GM19328 (cell line): ENCODE measurements around the gene MIX23.

Experiments used
- ATAC-seq: cut with Tn5 transposase; IDR thresholded peaks from one replicate; pipeline ENCODE4 v1.9.1; 2021; ENCODE audit warnings: mild to moderate bottlenecking, moderate library complexity; ENCODE audit not compliant: unreplicated experiment

Gene MIX23

DNA sequence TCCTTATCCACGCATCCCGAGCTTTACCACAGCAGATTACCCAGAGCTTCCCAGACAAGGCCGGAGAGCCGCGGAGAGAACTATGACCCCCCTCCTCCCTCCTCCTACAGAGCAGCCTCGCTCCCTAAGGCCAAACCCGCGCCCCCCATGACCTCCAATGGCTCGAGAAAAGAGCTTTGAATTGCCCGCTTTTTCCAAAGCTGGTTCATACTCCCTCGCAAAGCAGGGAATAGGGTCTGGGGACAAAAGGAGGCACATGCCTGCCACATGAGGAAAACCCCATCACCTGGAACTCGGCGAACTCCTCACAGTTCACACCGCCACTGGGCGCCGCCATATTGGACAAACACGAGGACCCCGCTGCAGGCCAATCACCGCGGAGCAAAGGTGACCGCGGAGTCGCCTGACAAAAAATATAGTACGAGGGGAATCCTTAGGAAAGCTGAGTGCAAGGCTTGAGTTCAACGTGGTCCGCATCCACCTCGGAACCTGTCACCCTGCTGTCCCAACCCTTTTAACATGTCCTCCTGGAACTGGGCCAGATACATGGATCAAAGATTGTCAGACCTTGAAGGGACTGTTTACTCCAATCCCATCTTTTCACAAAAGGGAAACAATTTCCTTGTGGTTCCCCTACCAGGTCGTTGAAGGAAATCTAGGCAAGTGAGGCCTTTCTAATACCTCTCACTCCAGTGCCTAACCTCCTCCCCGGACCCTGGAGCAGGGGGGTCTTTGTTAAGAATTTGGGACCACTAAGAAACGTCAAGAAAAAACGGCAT is at the start of gene MIX23:
Gene MIX23, minus strand, starts transcription at position 344 of the 779 bp plus-strand sequence. Its CDS starts 7 bp downstream, at position 337.
- no peak for ATAC-seq

DNA sequence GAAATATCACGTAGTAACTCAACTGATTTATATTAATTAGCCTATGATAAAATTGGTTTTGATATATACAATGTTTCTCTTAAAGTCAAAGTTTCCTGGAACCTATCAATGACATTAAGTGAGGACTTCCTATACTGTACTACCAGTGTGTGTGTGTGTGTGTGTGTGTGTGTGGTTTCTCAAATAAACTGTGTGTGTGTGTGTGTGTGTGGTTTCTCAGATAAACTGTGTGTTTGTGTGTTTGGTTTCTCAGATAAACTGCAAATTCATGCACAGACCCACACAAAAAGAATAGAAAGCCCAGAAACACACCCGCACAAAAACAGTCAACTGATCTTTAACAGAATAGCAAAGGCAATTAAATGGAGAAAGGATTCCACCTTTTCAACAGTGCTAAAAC is 47.3 kb upstream of the MIX23 start:
- no peak for ATAC-seq

DNA sequence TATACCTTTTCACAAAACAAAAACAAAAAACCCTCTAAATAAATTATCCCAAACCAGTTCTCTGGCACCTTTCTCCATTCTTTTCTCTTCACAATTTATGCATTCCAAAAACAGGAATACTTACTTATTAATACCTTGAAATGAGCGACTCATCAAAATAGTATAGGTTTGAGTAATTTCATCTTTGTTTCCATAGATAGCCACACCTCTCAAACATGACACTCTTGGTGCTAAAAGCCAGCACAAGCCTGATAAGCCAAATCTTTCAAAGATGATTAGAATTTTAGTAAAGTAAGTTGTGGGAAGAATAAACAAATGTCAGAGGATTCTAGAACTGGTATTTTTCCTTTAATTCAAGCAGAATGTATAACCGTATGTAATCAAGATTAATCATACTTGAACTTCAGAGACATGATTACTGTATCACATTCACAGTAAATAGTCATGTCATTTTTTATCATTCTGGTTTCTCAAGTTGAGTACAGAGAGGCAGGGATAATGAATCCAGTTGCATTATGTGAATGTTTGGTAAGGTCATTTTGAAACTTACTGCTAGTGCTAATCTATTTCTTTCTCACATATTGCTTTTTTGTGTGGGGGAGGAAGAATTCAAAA is 44.9 kb upstream of the MIX23 start:
- no peak for ATAC-seq

DNA sequence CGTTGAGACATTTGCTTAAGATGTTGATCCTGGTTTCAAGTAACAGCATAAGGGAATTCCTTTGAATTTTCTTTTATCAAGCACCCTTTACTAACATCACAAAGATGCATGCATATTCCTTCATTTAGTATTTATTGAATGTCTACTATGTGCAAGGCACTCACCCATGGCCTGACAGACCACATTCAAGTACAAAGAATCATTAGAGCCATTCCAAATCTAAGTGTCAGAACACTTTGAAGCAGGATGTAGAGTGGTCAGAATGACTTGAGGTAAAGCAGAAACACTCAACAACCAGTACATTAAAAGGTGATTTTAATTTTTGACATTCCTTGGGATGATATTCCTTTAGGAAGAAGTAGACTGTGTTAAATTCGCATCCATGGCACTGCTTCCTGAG is 38.8 kb upstream of the MIX23 start:
- no peak for ATAC-seq

DNA sequence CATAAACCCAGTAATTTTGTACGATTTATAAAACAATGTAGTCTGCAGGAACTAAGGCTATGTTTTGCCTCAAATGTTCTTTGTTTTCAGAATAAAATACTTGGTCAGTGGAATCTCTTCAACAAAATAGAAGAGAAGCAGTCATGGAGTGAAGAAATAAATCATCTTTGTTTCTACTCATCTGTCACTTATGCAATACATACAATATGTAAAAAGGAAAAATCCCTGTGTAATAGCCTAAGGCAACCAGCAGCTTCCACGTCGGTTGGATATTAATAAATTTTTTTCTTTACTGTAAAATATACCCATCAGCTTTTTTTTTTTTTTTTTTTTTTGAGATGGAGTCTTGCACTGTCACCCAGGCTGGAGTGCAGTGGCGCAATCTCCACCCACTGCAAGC is 38.1 kb upstream of the MIX23 start:
- no peak for ATAC-seq

DNA sequence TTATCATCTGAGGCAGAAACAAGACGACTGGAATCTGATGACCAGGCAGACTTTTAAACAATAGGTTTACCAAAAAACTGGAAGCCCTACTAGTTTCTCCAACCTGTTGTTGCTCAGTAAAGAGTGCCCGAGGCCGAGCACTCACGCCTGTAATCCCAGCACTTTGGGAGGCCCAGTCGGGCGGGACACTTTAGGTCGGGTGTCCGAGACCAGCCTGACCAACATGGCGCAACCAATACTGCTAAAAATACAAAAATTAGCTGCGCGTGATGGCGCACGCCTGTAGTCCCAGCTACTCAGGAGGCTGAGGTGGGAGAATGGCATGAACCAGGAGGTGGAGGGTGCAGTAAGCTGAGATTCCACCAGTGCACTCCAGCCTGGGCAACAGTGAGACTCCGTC is 33.9 kb upstream of the MIX23 start:
- no peak for ATAC-seq

DNA sequence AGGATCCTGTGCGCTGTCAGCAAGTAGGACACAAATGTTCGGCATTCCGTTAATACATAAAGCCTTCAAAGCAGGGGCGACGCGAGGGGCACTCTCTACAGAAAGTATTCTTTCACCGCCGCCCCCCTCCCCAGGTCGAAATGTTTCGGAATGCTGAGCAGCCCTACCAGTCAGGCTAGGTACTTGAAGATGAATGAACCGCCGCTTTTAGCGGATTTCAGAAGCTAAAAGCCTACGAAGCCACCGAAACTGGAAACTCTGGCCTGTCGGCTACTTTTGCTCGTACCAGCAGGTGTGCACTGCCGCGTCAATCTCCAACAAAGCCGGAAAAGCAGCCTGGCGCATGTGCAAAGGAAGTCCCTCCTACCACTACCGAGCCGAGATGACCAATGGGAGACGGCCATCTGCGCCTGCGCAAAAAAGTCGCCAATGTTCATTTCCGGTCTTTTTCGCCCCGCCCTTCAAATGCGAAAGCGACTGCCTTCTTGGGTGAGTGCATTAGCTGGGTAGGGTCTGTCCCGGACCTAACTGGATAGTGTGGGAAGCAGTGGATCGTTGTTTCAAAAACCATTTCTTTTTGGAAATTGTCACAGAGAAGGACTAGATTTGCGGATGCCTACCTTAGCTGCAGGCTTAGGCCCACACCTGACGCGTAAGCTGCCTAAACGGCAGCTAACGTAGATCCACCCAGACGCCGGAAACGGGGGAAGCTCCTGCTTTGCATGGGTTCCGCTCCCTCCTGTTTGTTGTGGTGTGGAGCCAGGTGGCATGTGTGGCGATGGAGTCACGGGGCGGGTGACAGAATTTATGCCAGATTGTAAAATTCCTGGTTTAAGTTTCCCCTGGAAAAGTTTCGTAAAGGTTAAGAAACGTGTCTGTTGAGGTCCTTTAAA is 33.0 kb upstream of the MIX23 start, which contains the start of gene WDR5B:
Gene WDR5B, minus strand, starts transcription at position 301 of the 893 bp plus-strand sequence. CDS start 534 bp downstream, outside the sequence.
- peak; percentile 83 for ATAC-seq

DNA sequence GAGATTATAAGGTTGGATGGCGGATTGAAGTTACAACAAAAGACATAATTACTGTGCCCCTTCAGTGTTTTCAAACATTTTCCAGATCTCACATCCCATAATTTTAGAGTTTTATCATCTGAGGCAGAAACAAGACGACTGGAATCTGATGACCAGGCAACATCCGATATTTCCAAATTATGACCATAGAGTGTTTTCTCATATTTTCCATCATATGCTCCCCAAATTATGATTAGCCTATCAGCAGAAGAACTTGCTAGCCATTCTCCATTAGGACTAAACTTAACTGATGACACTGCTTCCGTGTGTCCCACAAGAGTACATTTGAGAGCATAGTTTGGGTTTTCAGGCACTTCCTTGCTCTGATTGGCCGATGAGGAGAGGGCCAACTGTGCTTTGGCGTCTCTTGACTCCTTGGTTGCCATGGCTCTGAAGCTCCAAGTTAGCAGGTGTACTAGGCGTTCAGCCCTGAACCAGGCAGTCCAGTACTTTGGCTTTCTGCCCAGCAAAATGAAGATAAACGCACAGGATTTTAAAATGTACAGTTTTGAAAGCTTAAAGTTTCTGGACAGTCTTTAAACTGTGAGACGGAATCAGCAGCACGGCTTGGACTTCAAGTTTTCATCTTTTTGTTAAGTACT is 32.2 kb upstream of the MIX23 start:
- peak; percentile 50 for ATAC-seq

DNA sequence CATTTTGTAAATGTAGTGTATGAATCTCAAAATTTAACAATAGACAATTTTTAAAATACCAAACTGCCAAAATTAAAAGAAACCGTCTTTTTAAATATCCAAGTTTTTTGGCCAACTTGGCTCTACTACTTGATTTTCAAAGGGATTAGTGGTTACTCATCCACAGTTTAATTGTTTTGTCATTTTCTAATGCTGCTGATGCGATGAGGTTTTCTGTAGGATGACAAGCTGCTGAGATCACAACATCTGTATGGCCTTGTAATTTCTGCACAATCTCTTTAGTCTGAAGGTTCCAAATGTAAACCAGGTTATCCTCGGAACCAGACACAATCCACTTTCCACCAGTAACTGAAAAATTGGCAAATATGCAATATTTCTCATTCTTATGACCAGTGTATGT is 31.4 kb upstream of the MIX23 start:
- ATAC-seq: no peak

DNA sequence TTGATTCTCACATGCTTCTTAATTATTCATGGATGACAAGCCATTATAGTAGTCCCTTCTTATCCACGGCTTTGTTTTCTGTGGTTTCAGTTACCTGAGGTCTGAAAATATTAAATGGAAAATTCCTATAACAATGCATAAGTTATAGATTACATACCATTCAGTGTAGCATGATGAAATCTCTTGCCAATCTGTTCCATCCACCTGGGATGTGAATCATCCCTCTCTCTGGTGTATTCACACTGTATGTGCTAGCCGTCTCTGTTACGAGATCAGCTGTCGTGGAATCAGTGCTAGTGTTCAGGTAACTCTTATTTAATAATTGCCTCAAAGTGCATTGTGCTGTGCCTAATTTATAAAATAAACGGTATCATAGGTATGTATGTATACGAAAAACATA is 27.6 kb upstream of the MIX23 start:
- ATAC-seq: no peak

DNA sequence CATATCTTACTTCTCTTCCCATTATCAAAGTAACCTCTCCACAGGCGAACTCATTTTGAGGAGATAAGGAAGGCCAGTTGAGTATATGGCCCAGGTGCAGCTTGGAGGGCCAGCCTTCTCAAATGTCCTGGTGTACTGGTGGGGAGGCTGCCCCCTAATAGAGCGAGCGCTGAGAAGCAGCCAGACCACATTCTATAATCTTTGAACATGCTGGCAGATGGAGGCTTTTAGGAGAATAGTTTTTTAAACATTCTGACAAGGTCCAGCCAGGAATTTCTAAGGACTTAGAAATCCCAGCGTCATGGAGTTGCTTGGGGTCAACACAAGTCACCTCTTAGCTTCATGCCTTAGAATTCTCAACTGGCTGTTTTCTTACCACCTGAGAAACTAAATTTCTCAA is 27.1 kb upstream of the MIX23 start:
- no peak for ATAC-seq

DNA sequence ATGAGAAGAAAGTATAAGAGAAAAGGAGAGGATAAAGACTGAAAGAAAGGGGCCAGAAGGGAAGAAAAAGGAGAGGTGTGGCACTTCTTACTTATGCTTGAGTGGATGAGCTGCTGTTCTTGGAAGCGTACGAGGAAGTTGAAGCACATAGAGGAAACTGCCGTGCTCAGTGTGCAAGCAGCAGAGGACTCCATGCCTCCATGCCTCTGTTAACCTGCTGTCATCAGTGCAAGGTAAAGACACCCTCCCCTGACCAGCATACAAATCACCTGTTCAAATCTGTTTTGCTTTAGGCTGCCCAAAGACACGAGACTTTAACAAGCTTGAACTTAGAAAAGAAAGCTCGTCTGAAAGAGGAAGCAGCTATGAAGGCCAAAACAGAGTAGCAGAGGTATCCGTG is 26.4 kb upstream of the MIX23 start:
- ATAC-seq: no peak

DNA sequence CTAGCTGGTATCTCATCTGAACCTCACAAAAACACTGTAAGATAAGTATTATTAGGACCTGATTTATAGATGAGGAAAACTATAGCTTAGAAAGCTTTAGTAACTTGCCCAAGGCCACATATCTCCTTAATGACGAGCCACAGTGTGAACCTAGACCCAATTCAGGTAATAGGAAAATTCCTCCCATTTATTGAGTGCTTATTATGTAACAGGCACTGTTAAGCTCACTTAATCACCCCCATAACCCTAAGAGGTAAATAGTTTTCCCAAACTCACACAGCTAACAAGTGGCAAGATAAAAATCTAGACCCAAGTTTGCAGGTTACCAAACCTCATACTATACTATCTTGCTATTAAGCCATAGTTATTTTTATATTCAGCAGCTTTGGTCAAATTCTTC is 24.9 kb upstream of the MIX23 start:
- ATAC-seq: no peak

DNA sequence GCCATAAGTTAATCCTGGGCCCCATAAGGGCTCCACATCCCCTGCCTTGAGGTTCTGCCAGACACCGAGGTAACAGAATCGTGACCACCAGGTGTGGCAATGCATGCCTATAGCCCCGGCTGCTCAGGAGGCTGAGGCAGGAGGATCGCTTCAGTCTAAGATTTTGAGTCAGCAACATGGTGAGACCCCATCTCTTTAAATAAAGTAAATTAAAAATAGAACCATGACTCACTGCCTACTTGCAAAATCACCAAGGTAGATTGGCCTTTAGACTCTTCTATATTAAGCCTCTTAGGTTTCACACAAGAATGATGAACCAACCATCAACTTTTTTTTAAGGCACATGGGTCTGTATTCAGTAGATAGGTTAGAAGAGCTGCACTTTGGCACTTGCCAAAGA is 23.2 kb upstream of the MIX23 start:
- no peak for ATAC-seq

DNA sequence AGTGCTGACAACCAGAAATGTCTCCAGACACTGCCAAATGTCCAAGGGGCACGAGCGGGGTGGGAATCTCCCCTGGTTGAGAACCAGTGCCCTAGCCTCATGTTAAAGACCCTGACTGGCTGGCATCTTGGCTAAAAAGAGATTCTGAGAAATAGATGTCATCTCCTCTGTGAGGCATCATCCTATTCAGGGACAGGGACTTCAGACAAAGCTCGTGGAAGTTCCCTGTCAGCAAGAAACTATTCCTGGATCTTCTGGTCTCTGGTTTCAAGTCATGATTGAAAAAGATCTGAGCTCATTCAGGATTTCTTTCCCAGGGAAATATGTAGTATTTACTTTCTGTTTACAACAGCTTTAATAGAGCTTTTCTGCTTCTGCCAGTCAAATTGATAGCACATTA is 22.0 kb upstream of the MIX23 start:
- ATAC-seq: no peak

DNA sequence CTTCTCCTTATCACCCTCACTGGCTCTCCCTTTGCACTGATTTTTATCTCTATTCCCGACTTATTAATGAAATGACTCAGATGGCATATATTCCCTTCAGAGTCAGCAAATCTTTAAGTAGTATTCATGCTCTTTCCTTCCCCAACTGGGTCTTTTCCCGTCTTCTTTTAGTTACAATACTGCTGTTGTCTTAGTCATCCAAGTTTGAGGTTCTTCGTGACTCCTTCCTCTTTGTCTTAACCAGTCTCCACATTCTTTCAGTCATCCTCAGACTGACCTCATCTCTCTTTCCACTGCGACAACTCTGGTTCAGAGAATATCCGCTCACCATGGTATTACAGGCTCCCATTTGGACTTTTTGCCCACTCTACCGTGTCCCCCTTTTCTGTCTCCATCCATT is 20.5 kb upstream of the MIX23 start:
- no peak for ATAC-seq

DNA sequence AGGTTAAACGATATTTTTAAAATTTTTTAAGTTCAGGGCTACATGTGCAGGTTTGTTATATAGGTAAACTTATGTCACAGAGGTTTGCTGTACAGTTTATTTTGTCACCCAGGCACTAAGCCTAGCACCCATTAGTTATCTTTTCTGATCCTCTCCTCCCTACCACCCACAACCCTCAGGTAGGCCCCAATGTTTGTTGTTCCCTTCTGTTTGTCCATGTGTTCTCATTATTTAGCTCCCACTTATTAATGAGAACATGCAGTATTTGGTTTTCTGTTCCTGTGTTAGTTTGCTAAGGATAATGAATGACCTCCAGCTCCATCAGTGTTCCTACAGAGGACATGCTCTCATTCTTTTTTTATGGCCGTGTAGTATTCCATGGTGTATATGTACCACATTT is 15.9 kb upstream of the MIX23 start:
- ATAC-seq: no peak

DNA sequence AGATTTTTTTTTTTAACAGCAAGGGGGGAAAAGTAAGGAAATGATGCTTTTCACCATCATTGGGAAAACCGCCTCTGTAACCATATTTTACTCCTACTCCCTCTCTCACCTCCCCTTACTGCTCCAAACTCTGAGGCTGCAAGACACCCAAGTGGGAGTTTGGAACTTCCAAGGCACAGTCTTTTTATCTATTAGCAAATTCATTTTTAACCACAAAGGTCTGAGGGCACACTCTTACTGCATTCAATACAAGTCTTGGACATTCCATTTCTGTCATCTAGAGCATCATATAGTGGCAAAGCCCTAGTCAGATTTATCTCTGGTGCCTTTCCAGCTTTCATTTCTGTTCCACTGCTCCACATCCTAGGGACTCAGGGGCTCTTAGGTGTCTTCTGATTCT is 14.2 kb upstream of the MIX23 start:
- ATAC-seq: no peak

DNA sequence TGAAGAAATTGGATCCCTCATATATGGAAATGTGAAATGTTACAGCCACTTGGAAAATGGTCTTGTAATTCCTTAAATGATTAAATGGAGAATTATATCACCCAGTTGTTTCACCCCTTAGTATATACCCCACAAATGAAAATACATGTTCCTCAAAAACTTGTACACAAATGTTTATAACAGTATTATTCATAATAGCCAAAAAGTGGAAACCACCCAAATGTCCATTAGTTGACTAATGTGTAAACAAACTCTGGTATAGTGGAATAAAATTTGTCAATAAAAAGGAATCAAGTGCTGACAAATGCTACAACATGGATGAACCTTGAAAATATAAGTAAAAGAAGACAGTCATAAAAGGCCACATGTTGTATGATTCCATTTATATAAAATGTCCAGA is 13.5 kb upstream of the MIX23 start:
- no peak for ATAC-seq

DNA sequence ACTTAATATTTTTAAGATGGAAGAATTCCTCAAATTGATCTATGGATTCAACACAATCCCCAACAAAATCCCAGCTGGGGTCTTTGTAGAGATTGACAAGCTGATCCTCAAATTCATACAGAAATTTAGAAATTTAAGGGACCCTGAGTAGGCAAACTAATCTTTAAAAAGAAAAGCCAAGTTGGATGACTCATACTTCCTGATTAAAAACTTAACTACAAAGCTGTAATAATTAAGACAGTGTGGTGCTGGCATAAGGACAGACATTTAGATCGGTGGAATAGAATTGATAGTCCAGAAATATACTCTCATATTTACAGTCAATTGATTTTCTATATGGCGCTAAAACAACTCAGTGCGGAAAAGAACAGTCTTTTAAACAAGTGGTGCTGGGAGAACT is 12.6 kb upstream of the MIX23 start:
- ATAC-seq: no peak

DNA sequence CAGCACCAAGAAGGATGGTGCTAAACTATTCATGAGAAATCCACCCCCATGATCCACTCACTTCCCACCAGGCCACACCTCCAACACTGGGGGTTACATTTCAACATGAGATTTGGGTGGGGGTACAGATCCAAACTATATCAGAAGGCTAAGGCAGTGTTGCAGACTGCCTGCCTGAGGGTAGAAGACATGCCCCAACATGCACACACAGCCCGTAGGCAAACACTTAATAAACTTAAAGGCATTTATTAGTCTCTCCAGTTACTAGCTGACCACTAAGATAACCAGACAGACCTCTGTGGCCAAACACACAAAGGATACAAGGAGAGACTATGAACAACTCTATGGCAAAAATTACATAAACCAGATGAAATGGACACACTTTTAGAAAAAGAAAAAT is 11.1 kb upstream of the MIX23 start:
- ATAC-seq: no peak
